CD4-positive, alpha-beta T cell treated with Interleukin-4 for 4 hours (primary cell): Measurements from ENCODE around the gene MEF2C.

Experiments
- DNase-seq: peaks from one replicate; pipeline ENCODE4 v3.0.0-alpha.2; 2020

Gene MEF2C

DNA sequence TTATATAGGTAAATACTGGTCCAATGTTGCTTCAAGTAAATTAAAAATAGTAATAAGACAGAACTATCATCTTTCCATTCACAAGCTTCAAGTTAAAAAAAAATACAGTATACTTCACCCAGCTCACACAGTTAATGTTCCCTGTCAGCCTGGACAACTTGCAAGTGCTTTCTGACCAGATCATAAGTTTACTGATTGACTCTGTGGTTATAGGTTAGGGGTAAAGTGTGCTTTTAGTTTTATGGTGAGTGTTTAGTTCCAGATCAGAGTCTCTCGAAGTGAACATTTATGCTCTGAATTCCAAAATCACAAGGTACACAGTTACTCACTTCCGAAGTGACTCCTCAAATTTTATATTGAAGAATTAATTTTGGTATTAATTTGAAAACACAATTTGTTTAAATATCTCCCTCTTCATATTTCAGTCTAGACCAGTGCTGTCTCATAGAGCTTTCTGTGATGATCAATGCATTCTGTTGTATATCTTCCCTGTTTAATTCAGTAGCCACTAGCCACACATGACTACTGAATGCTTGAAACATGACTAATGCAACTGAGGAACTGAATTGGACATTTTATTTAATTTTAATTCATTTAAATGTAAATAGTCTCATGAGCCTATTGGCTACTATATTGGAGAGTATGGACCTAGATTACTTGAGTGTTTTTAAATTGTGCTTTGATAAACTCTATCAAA, 90.7 kb downstream of the MEF2C start:
- DNase-seq = no peak

- DNase-seq = no peak
These were observed 95.1 kb downstream of the MEF2C start for GRCh38 chr5:88787856-88788255.

DNA sequence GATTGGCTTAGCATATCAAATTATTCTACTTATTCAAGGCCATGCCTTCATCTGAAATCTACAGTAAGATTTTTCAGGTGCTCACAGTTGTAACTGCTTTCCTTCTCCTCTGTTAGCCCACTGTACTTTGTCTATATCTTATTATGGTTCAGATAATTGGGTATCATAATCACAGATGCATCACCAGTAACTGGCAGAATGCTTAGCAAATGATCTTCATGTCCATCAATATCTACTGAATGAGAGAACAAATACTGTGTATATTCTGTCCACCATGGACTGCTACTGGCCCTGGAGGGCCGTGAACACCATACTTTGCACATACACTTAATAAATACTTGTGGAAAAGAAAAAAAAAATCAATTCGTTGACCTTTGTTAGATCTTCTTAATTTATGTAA, 96.2 kb downstream of the MEF2C start:
- DNase-seq = no peak

- DNase-seq = no peak
These were observed 97.0 kb downstream of the MEF2C start for GRCh38 chr5:88785746-88786565.

- no peak for DNase-seq
These were observed 100.4 kb downstream of the MEF2C start for GRCh38 chr5:88782571-88782970.

GRCh38 chr5:88780736-88781135, 102.2 kb downstream of the MEF2C start:
- DNase-seq = no peak

DNA sequence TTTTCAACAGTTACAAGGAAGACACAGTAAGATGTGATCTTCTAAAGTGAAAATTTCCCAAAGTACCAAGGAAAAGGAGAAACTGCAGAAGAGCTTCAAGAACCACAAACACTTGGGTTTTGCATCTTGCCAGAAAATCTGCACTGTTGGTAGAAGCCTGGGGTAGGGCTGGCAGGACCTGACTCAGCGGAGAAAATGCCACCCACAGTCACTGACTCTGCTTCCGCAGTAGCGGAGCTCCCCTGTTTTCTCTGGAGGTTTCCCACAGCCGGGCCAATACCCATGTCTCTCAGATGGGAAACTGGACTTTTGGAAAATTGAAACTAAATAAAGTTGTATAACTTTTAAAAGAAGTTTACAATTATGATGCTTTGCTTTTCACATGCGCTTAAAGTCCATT, 104.2 kb downstream of the MEF2C start:
- no peak for DNase-seq

GRCh38 chr5:88776692-88777091, 106.3 kb downstream of the MEF2C start:
- no peak for DNase-seq

DNA sequence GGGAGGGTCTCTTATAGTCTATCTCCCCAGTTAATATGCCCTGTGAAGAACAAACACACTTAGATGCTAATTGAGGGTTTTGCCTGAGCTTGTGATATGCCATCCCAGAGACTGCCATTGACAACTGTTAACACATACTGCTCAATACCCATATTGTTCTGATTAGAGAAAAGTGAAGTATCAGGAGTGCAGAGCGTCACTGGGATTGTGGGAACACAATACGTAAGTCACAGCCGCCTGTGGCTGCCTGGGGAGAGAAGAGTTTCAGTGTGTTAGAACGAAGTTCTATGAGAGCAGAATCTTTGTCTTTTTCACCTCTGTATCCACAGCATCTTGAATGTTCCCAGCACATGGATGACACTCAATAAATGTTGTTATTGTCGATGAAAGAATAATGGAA, 110.2 kb downstream of the MEF2C start:
- no peak for DNase-seq

DNA sequence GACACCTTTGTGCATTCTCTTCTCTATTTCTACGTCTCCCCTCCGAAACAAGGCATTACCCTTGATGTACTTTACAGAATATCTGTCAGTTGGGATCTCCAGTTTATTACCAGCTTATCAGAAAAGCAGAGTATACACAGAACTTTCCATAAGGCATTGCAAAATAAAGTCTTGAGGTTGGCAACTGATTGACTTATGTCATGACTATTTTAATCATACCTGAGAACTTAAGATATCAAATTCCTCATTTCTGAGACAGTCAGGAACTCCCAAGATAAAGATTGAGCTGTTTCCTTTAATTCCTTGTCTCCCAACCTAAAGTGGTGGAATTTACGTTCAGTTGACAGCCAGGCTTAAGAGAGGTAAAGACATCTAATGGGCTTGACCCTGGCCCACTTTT, 110.9 kb downstream of the MEF2C start:
- DNase-seq = no peak

DNA sequence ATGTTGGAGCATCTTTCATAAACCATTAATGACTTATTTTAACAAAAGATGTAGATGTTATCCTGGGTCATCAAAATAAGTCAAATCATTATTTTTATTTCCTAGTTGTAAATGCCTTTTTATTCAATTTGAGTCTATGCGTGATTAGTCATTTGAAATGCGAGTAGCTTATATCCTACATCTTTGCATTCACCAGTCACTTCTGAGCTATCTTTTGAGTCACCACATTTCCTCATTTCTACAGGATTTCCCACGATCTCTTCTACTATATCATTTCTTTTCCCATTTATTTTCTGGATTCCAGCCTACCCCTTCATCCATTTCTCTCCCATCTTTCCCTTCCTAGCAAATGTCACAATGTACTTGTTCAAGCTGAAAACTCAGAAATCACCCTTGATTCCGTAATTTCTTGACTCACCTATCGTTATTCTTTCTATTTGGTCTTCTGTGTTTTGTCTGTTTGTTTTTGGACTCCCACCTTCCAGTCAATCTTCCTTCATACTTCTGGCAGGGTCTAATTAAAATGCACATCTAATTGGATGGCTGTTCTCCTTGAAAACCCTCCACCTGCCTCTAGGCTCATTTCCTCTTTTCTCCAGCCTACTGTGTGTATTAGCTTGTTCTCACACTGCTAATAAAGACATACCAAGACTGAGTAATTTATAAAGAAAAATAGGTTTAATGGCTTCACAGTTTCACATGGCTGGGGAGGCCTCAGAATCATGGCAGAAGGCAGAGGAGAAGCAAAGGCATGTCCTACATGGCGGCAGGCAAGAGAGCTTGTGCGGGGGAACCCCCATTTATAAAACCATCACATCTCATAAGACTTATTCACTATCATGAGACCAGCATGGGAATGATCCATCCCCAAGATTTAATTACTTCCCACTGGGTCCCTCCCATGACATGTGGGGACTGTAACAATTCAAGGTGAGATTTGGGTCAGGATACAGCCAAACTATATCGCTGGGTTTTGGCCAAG, 112.4 kb downstream of the MEF2C start:
- DNase-seq = no peak

GRCh38 chr5:88769165-88769564, 113.8 kb downstream of the MEF2C start:
- DNase-seq = no peak

- DNase-seq = no peak
These were observed 114.6 kb downstream of the MEF2C start for GRCh38 chr5:88768411-88768810.

- DNase-seq = no peak
These were observed 117.2 kb downstream of the MEF2C start for GRCh38 chr5:88765798-88766197.

- no peak for DNase-seq
These were observed 117.8 kb downstream of the MEF2C start for GRCh38 chr5:88765171-88765570.

DNA sequence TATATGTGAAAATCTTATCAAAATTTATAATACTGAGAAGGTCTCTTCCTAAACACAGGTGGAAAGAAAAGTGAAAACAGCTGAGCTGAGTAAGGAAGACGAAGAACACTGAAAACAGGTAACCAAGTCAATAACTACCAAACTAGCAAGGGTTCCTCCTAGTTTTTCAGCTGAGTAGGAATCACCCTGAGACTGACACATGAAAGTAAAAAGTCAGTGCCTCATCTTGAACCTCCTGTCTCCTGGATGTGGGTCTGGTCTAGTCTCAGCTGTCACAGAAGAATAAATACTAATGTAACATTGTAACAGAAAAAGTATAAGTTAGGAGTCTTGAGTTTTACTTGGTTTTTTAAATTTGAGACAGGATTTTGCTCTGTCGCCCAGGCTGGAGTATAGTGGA, 121.0 kb downstream of the MEF2C start:
- no peak for DNase-seq

GRCh38 chr5:88761269-88761850, 121.6 kb downstream of the MEF2C start:
- no peak for DNase-seq

DNA sequence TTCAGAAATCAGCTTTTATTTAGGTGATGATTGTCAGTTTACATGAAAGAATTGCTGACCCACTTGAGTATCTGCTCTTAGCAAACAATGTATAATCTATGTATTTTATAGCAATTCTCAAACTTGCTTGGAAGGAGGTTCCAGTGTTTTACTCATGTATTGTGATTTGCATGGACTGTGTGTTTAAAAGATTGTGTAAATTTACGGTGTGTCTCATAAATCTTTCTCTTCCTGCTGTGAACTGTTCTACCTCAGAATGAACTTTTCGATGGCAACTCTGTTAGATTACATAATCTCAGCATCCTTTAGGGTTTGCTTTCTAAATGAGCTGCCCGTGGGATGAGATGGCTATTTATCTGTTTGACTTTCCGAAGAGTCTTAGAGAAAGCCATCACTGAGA, 122.5 kb downstream of the MEF2C start:
- DNase-seq = no peak

GRCh38 chr5:88758591-88758990, 124.4 kb downstream of the MEF2C start:
- no peak for DNase-seq

DNA sequence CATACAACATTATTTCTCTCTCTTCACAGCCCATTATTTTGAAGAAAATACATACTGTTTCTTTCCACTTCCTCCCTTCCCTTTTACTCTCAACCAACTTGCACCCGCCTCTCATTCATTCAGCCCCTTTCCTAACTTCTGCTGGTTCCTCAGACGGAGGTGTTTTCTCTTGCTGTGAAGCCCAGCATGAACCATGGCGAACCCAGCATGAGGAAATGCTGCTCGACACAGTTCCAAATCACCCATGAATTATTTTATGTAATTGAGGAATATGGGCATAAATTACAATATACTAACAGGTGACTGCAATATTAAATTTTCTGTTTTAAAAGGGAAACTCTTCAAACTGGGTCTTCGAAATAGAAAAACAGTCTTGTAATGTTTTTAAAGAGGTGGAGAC, 124.8 kb downstream of the MEF2C start:
- DNase-seq = no peak

DNA sequence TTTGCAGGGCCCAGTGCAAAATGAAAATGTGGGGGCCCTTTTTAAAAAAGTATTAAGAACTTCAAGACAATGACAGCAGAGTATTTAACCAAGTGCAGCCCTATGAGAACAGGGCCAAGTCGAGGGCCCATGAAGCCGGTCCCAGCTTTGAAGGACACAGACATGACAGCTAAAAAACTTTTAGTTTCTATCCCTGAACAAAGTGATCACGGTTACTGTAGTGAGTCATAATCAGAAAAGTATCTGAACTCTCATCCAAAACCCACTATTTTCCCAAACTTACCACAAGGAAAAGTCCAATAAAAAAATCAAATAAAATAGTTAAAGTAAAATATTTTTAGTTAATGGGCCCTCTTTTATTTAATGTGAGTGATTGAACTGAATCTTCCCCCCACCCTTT, 126.0 kb downstream of the MEF2C start:
- no peak for DNase-seq

DNA sequence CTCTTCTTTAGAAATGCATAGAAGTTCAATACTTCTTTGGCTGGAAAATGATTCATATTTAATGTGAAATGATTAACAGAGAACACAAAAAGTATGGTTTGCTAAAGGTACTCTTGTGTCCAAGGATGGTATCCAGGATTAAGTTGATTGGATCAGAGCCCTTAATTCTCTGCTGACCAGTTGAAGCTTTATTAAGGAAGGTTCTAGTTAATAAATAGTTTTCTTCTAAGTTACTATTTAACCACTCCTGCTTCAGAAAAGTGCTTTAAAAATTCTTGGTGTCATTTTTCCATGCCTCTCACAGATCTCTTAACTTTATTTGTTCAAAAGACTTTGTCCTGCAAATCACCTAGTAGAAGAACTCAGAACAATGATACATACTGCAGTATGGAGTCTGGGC, 134.3 kb downstream of the MEF2C start:
- no peak for DNase-seq

- no peak for DNase-seq
These were observed 136.5 kb downstream of the MEF2C start for GRCh38 chr5:88746438-88746882.
